Measurements from ENCODE around the gene PBX1. TPM values are rescaled to one million over a fixed set of nuclear protein-coding genes. Genes with fewer than 3 reads are reported as not detected.

Gene PBX1

DNA sequence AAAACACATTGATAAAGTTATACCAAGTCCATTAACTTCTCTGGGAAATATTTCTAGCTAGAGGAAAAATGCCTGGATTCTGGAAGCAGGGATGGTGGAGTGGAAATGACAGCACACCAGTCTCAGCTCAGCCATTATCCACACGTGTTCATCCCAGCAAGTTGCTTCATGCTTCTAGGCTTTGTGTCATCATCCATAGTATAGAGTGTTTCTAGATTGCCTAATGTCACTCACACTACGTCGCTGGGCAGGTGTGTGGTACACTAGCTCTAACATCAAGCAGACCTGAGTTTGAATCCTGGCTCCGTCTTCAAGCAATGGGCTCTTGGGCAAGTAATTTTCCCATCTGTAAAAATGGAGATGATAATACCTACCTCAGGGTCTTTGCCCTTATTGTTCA lies 326.3 kb downstream of the PBX1 start:
- Histone ChIP-seq H3K4me1 (ENCODE audit: control insufficient read depth, insufficient read depth, low read length) (no peaks in the 10 kb centered on the region), H3K27me3 (ENCODE audit: control insufficient read depth, insufficient read depth, low read length) (no peaks in the 10 kb centered on the region), H3K36me3 (ENCODE audit: insufficient read depth, low read length) (no peaks in the 10 kb centered on the region), H3K9ac (ENCODE audit: low read depth, low read length) (no peak overlapping the region), H3K9me3 (replicated peaks; ENCODE audit: low read length) (no peaks in the 10 kb centered on the region), H3K4me3 (ENCODE audit: low read length) (no peak overlapping the region), H3K4me2 (ENCODE audit: low read length) (no peak overlapping the region)

DNA sequence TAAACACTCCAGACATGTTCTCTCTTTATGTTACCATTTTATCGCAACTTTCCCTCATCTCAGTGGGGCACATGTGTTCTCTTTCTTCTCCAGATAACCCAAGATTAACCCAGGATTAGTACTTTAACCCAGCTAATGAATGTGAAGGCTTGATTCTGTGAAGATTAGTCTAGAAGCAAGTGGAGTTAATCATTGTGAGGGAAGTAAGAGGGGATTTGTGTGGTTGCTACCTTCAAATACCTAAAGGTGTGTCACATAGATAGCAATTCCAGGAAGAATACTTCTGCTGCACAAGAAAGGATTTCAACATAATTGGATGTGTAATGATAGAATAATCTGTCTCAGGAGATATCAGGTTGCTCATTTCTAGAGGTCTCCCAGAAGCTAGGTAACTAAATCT lies 327.1 kb downstream of the PBX1 start:
- no peaks in the 10 kb centered on the region for H3K9me3 ChIP-seq (replicated peaks; ENCODE audit: low read length)
- no peak overlapping the region for H3K4me3 ChIP-seq (ENCODE audit: low read length)
- no peaks in the 10 kb centered on the region for H3K27me3 ChIP-seq (ENCODE audit: control insufficient read depth, insufficient read depth, low read length)
- no peaks in the 10 kb centered on the region for H3K36me3 ChIP-seq (ENCODE audit: insufficient read depth, low read length)
- H3K4me2 ChIP-seq (ENCODE audit: low read length), result no peak overlapping the region
- H3K9ac ChIP-seq (ENCODE audit: low read depth, low read length), result no peak overlapping the region
- no peaks in the 10 kb centered on the region for H3K4me1 ChIP-seq (ENCODE audit: control insufficient read depth, insufficient read depth, low read length)

- H3K36me3 ChIP-seq (ENCODE audit: insufficient read depth, low read length), result no peaks in the 10 kb centered on the region
- H3K9ac ChIP-seq (ENCODE audit: low read depth, low read length), result no peak overlapping the region
- H3K4me2 ChIP-seq (ENCODE audit: low read length), result no peak overlapping the region
- H3K9me3 ChIP-seq (replicated peaks; ENCODE audit: low read length), result no peaks in the 10 kb centered on the region
- no peaks in the 10 kb centered on the region for H3K27me3 ChIP-seq (ENCODE audit: control insufficient read depth, insufficient read depth, low read length)
- no peak overlapping the region for H3K4me3 ChIP-seq (ENCODE audit: low read length)
- no peaks in the 10 kb centered on the region for H3K4me1 ChIP-seq (ENCODE audit: control insufficient read depth, insufficient read depth, low read length)
Observed at GRCh38 chr1:164891615-164892014, 332.6 kb downstream of the PBX1 start.

- H3K27me3 ChIP-seq (ENCODE audit: control insufficient read depth, insufficient read depth, low read length), result no peaks in the 10 kb centered on the region
- H3K4me1 ChIP-seq (ENCODE audit: control insufficient read depth, insufficient read depth, low read length), result no peaks in the 10 kb centered on the region
- H3K4me2 ChIP-seq (ENCODE audit: low read length), result no peak overlapping the region
- H3K9ac ChIP-seq (ENCODE audit: low read depth, low read length), result no peak overlapping the region
- no peaks in the 10 kb centered on the region for H3K9me3 ChIP-seq (replicated peaks; ENCODE audit: low read length)
- no peak overlapping the region for H3K4me3 ChIP-seq (ENCODE audit: low read length)
- no peaks in the 10 kb centered on the region for H3K36me3 ChIP-seq (ENCODE audit: insufficient read depth, low read length)
Observed at GRCh38 chr1:164895026-164895912, 336.3 kb downstream of the PBX1 start.

GRCh38 chr1:164901031-164901430 lies 342.0 kb downstream of the PBX1 start:
- Histone ChIP-seq H3K4me3 (ENCODE audit: low read length) (no peak overlapping the region), H3K9ac (ENCODE audit: low read depth, low read length) (no peak overlapping the region), H3K4me1 (ENCODE audit: control insufficient read depth, insufficient read depth, low read length) (no peaks in the 10 kb centered on the region), H3K9me3 (replicated peaks; ENCODE audit: low read length) (no peaks in the 10 kb centered on the region), H3K4me2 (ENCODE audit: low read length) (no peak overlapping the region), H3K36me3 (ENCODE audit: insufficient read depth, low read length) (no peaks in the 10 kb centered on the region), H3K27me3 (ENCODE audit: control insufficient read depth, insufficient read depth, low read length) (no peaks in the 10 kb centered on the region)

Small RNA genes lying within 50 kb of the gene (small RNA-seq; reads per million reads assigned to genes)
- gene RF00017 (not detected), gene RF00019 (not detected), gene RNU6-171P (not detected)
